ENCODE results near the gene ADSS2. TPM values are rescaled to one million over a fixed set of nuclear protein-coding genes. Genes with fewer than 3 reads are reported as not detected.

ADSS2 gene
- total RNA-seq, 1 experiment from 2014 or later = 55.0 TPM

DNA sequence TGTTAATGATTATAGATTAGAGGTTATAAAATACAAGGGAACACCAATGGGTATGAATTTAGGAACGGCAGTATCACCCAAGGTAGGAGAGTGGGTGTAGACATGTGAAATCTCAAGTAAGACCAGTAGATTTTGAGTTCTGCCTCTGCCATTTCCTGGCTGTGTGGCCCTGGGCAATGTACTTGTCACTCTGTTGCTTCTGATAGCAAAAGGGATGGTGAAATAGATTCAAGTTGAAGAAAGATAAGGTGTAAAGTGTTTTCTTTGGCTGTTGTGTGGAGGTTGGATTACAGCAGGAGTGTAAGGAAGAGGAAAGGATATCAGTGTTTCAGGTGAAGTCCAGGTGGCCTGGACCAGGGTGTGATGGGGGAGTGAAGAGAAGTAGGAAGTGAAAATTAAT is 64.3 kb downstream of the ADSS2 start:
- no peak for TF ChIP-seq EZH2 (IDR thresholded peaks at IDR 0.05; ENCODE audit: low read length, unreplicated experiment)
- TF ChIP-seq, protein P1, sequence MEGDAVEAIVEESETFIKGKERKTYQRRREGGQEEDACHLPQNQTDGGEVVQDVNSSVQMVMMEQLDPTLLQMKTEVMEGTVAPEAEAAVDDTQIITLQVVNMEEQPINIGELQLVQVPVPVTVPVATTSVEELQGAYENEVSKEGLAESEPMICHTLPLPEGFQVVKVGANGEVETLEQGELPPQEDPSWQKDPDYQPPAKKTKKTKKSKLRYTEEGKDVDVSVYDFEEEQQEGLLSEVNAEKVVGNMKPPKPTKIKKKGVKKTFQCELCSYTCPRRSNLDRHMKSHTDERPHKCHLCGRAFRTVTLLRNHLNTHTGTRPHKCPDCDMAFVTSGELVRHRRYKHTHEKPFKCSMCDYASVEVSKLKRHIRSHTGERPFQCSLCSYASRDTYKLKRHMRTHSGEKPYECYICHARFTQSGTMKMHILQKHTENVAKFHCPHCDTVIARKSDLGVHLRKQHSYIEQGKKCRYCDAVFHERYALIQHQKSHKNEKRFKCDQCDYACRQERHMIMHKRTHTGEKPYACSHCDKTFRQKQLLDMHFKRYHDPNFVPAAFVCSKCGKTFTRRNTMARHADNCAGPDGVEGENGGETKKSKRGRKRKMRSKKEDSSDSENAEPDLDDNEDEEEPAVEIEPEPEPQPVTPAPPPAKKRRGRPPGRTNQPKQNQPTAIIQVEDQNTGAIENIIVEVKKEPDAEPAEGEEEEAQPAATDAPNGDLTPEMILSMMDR (conservative IDR thresholded peaks at IDR 0.05; ENCODE audit: low read depth, low read length) = no peak
- TF ChIP-seq EZH2phosphoT487 (IDR thresholded peaks at IDR 0.05; ENCODE audit: borderline replicate concordance, low read length) = no peak
- Histone ChIP-seq H3K4me1 (ENCODE audit: insufficient read depth, low read length) (peaks cover 12% of the 10 kb centered on the region), H3K79me2 (ENCODE audit: low read length) (no peaks in the 10 kb centered on the region), H4K20me1 (ENCODE audit: low read length) (no peaks in the 10 kb centered on the region), H3K4me3 (ENCODE audit: low read length) (no peak overlapping the region), H3K9me3 (ENCODE audit: low read length) (no peaks in the 10 kb centered on the region), H3K4me2 (ENCODE audit: low read length) (no peak overlapping the region), H3K9ac (ENCODE audit: low read length) (no peak overlapping the region), H3K36me3 (ENCODE audit: low read depth, low read length) (no peaks in the 10 kb centered on the region), H3K27ac (ENCODE audit: low read length) (no peak overlapping the region), H2AFZ (ENCODE audit: low read length) (no peak overlapping the region), H3K9me2 (replicated peaks; ENCODE audit: low read length) (no peaks in the 10 kb centered on the region), H3K27me3 (ENCODE audit: low read length) (no peaks in the 10 kb centered on the region), H3F3A (ENCODE audit: low read length, unreplicated experiment) (no peaks in the 10 kb centered on the region)
- ChIA-PET POLR2A (ENCODE audit: unreplicated experiment) (no interaction called here), CTCF (no interaction called here)
- ATAC-seq (no peak), DNase-seq (no peak)
- intact Hi-C loops (cut with micrococcal nuclease) = no loop called here
- no TSS peak for BruUV-seq (replicated peaks)

DNA sequence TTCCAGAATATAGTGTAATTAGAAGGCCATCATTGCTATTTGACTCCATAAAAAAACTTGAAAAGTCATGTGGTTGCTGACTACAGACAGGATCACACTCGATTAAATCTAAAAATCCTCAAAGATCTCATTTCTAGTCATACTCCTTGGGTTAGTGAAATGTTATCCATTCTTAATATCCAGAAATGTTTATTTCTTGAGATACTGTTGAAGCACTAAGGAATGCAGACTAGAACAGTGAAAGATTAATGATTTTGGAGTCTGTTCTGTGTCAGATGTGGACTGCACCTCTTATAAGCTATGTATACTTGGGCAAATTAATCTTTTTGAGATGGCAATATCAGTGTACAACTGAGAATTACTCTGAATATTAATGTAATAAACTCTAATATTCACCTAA is 65.1 kb downstream of the ADSS2 start:
- Histone ChIP-seq H3K27me3 (ENCODE audit: low read length) (no peaks in the 10 kb centered on the region), H3K4me2 (ENCODE audit: low read length) (no peak overlapping the region), H3K9me2 (replicated peaks; ENCODE audit: low read length) (no peaks in the 10 kb centered on the region), H3K27ac (ENCODE audit: low read length) (no peak overlapping the region), H4K20me1 (ENCODE audit: low read length) (no peaks in the 10 kb centered on the region), H3K4me1 (ENCODE audit: insufficient read depth, low read length) (peaks cover 9% of the 10 kb centered on the region), H3K36me3 (ENCODE audit: low read depth, low read length) (no peaks in the 10 kb centered on the region), H3K4me3 (ENCODE audit: low read length) (no peak overlapping the region), H3K79me2 (ENCODE audit: low read length) (no peaks in the 10 kb centered on the region), H2AFZ (ENCODE audit: low read length) (no peak overlapping the region), H3F3A (ENCODE audit: low read length, unreplicated experiment) (no peaks in the 10 kb centered on the region), H3K9me3 (ENCODE audit: low read length) (no peaks in the 10 kb centered on the region), H3K9ac (ENCODE audit: low read length) (no peak overlapping the region)
- ChIA-PET POLR2A (ENCODE audit: unreplicated experiment) (no interaction called here), CTCF (no interaction called here)
- no peak for DNase-seq
- no peak for TF ChIP-seq EZH2phosphoT487 (IDR thresholded peaks at IDR 0.05; ENCODE audit: borderline replicate concordance, low read length)
- intact Hi-C loops (cut with micrococcal nuclease) = no loop called here
- no peak for ATAC-seq
- BruUV-seq (replicated peaks) = no TSS peak

DNA sequence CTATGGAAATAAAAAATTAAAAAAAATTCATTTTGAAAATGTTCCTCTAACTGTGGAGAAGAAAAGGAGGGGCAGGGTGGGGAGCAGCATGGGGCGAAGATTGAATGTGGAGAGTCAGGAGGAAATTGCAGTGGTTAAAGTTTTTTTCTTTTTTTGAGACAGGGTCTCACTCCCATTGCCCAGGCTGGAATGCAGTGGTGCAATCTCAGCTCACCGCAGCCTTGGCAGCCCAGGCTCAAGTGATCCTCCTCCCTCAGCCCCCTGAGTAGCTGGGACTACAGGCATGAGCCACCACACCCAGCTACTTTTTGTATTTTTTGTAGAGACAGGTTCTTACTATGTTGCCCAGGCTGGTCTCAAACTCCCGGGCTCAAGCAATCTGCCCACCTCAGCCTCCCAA is 67.6 kb downstream of the ADSS2 start:
- Histone ChIP-seq H3K4me2 (ENCODE audit: low read length) (no peak overlapping the region), H3K36me3 (ENCODE audit: low read depth, low read length) (no peaks in the 10 kb centered on the region), H3K9ac (ENCODE audit: low read length) (no peak overlapping the region), H3K79me2 (ENCODE audit: low read length) (no peaks in the 10 kb centered on the region), H3K27ac (ENCODE audit: low read length) (no peak overlapping the region), H3K27me3 (ENCODE audit: low read length) (no peaks in the 10 kb centered on the region), H3F3A (ENCODE audit: low read length, unreplicated experiment) (no peaks in the 10 kb centered on the region), H3K9me3 (ENCODE audit: low read length) (no peaks in the 10 kb centered on the region), H3K4me3 (ENCODE audit: low read length) (no peak overlapping the region), H2AFZ (ENCODE audit: low read length) (no peak overlapping the region), H3K4me1 (ENCODE audit: insufficient read depth, low read length) (0 out of 2 replicates have a peak, but pooled peaks cover 5% of the 10 kb centered on the region), H4K20me1 (ENCODE audit: low read length) (no peaks in the 10 kb centered on the region), H3K9me2 (replicated peaks; ENCODE audit: low read length) (no peaks in the 10 kb centered on the region)
- TF ChIP-seq, protein P1 (conservative IDR thresholded peaks at IDR 0.05; ENCODE audit: low read depth, low read length) = no peak
- TF ChIP-seq EZH2phosphoT487 (IDR thresholded peaks at IDR 0.05; ENCODE audit: borderline replicate concordance, low read length) (no peak), EZH2 (IDR thresholded peaks at IDR 0.05; ENCODE audit: low read length, unreplicated experiment) (no peak)
- DNase-seq (no peak), ATAC-seq (no peak)
- BruUV-seq (replicated peaks) = no TSS peak
- intact Hi-C loops (cut with micrococcal nuclease) = no loop called here
- POLR2A ChIA-PET (ENCODE audit: unreplicated experiment) = no interaction called here
- CTCF ChIA-PET = no interaction called here

All from PC-3 (cell line).